Panc1 (cell line): ENCODE measurements around the gene DPH1.

ENCODE experiments used
- CTCF ChIP-seq: fragments of 450-650 bp; IDR thresholded peaks from 2 replicates; pipeline ENCODE4 v1.5.1; 2017; ENCODE audit warnings: mild to moderate bottlenecking
- POLR2AphosphoS5 ChIP-seq: IDR thresholded peaks from 2 replicates; pipeline ENCODE4 v1.6.1; 2012; ENCODE audit warnings: mild to moderate bottlenecking, low read depth, low read length, moderate library complexity
- SIN3A ChIP-seq: IDR thresholded peaks from 2 replicates; pipeline ENCODE4 v1.6.1; 2012; ENCODE audit warnings: low read depth, mild to moderate bottlenecking, low read length, moderate library complexity, borderline replicate concordance; ENCODE audit not compliant: insufficient read depth
- TF ChIP-seq, protein P1 (sequence below), 2 experiments: IDR thresholded peaks; 2 replicates each; pipeline ENCODE4 v1.6.1; 2011 to 2012; ENCODE audit warnings: low read depth in 2 of 2, control low read depth in 1 of 2, low read length in 1 of 2, mild to moderate bottlenecking in 1 of 2, moderate library complexity in 1 of 2; ENCODE audit not compliant: insufficient read depth in 1 of 2

DNA sequence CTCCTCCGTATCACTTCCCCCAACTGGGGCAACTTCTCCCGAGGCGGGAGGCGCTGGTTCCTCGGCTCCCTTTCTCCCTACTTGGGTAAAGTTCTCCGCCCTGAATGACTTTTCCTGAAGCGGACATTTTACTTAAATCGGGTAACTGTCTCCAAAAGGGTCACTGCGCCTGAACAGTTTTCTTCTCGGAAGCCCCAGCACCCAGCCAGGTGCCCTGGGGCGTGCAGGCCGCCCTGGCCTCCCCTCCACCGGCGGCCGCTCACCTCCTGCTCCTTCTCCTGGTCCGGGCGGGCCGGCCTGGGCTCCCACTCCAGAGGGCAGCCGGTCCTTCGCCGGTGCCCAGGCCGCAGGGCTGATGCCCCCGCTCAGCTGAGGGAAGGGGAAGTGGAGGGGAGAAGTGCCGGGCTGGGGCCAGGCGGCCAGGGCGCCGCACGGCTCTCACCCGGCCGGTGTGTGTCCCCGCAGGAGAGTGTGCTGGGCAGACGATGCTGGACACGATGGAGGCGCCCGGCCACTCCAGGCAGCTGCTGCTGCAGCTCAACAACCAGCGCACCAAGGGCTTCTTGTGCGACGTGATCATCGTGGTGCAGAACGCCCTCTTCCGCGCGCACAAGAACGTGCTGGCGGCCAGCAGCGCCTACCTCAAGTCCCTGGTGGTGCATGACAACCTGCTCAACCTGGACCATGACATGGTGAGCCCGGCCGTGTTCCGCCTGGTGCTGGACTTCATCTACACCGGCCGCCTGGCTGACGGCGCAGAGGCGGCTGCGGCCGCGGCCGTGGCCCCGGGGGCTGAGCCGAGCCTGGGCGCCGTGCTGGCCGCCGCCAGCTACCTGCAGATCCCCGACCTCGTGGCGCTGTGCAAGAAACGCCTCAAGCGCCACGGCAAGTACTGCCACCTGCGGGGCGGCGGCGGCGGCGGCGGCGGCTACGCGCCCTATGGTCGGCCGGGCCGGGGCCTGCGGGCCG, 26.5 kb downstream of the DPH1 start:
- TF ChIP-seq POLR2AphosphoS5: no peak
- no peak for TF ChIP-seq CTCF
- TF ChIP-seq, protein P1, sequence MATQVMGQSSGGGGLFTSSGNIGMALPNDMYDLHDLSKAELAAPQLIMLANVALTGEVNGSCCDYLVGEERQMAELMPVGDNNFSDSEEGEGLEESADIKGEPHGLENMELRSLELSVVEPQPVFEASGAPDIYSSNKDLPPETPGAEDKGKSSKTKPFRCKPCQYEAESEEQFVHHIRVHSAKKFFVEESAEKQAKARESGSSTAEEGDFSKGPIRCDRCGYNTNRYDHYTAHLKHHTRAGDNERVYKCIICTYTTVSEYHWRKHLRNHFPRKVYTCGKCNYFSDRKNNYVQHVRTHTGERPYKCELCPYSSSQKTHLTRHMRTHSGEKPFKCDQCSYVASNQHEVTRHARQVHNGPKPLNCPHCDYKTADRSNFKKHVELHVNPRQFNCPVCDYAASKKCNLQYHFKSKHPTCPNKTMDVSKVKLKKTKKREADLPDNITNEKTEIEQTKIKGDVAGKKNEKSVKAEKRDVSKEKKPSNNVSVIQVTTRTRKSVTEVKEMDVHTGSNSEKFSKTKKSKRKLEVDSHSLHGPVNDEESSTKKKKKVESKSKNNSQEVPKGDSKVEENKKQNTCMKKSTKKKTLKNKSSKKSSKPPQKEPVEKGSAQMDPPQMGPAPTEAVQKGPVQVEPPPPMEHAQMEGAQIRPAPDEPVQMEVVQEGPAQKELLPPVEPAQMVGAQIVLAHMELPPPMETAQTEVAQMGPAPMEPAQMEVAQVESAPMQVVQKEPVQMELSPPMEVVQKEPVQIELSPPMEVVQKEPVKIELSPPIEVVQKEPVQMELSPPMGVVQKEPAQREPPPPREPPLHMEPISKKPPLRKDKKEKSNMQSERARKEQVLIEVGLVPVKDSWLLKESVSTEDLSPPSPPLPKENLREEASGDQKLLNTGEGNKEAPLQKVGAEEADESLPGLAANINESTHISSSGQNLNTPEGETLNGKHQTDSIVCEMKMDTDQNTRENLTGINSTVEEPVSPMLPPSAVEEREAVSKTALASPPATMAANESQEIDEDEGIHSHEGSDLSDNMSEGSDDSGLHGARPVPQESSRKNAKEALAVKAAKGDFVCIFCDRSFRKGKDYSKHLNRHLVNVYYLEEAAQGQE (IDR thresholded peaks at IDR 0.05; ENCODE audit: insufficient read depth in 1 of 2, low read depth in 2 of 2, low read length in 1 of 2): no peak
- TF ChIP-seq SIN3A: no peak
